K562 (cell line): ENCODE measurements around the gene OGDH.

Experiments used
- POLR2AphosphoS5 ChIP-seq: IDR thresholded peaks from 2 replicates; pipeline ENCODE4 v1.6.1; 2011; ENCODE audit warnings: mild to moderate bottlenecking, low read depth, low read length, moderate library complexity; ENCODE audit not compliant: control insufficient read depth, insufficient read depth
- SRSF1 ChIP-seq: fragments of 200-400 bp; formaldehyde crosslinking; IDR thresholded peaks from 2 replicates; pipeline ENCODE4 v1.6.1; 2017; ENCODE audit warnings: mild to moderate bottlenecking, low read depth, low read length, moderate library complexity
- TEAD2 ChIP-seq: fragments of 450-650 bp; IDR thresholded peaks from 2 replicates; pipeline ENCODE4 v1.6.1; 2016; ENCODE audit warnings: missing genetic modification characterization, control low read depth, missing compliant biosample characterization
- ZNF764 ChIP-seq: fragments of 250-450 bp; sonication (Bioruptor Pico); IDR thresholded peaks from 2 replicates; pipeline ENCODE4 v1.4.0; 2020; ENCODE audit warnings: low read depth, mild to moderate bottlenecking, moderate library complexity
- TF ChIP-seq, protein P1 (sequence below): fragments of 450-650 bp; IDR thresholded peaks from 2 replicates; pipeline ENCODE4 v1.7.1; 2018; ENCODE audit warnings: mild to moderate bottlenecking, low read depth; ENCODE audit not compliant: partially characterized antibody

DNA sequence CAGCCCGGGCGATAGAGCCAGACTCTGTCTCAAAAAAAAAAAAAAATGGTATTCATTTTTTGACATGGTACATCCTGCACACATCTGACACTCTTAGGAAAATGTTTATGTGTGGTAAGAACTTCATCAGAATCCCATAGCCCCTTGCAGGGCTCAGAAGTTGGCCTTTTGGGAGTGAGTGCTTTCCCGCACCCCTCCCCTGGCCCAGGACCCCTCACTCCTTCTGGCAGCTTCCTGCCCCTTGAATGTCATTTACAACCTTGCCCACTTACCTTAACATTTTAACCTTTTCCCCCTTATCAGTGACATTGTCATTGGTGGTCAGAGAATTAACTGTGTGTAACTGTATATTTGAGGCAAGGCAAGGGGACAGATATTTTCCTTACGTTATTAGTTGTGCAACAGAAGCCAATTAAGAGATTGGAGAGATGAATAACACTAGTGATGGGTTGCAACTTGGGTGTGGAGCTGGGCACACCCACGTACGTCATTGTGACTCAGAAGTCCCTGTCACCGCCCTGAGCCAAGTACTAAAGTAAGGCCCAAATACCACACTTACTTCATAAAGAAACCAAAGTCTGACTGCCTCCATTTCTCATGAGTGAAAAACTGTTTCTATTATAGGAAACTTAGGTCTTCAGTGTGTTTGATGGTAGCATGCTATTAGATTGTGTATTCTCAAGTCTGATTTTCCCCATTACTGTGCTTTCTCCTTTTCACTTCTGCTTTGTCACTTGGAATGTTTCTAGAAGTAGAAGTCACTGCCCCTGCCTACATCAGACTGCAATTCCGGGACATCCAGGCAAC, 31.6 kb downstream of the OGDH start:
- TF ChIP-seq POLR2AphosphoS5 (no peak), TEAD2 (tag) (no peak), ZNF764 (CRISPR knock-in tag) (no peak), SRSF1 (no peak)
- TF ChIP-seq, protein P1, sequence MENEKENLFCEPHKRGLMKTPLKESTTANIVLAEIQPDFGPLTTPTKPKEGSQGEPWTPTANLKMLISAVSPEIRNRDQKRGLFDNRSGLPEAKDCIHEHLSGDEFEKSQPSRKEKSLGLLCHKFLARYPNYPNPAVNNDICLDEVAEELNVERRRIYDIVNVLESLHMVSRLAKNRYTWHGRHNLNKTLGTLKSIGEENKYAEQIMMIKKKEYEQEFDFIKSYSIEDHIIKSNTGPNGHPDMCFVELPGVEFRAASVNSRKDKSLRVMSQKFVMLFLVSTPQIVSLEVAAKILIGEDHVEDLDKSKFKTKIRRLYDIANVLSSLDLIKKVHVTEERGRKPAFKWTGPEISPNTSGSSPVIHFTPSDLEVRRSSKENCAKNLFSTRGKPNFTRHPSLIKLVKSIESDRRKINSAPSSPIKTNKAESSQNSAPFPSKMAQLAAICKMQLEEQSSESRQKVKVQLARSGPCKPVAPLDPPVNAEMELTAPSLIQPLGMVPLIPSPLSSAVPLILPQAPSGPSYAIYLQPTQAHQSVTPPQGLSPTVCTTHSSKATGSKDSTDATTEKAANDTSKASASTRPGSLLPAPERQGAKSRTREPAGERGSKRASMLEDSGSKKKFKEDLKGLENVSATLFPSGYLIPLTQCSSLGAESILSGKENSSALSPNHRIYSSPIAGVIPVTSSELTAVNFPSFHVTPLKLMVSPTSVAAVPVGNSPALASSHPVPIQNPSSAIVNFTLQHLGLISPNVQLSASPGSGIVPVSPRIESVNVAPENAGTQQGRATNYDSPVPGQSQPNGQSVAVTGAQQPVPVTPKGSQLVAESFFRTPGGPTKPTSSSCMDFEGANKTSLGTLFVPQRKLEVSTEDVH = no peak
